Measurements from ENCODE around the gene TTC3. TPM values are rescaled to one million over a fixed set of nuclear protein-coding genes. Genes with fewer than 3 reads are reported as not detected.
A peak's percentile ranks its signal among the peaks of the same experiment; 100 is the strongest.

TTC3 gene
- total RNA-seq, 1 experiment from 2014 or later = 123 TPM

- DNase-seq (ENCODE audit: low spot score) = no peak
- in situ Hi-C loops (cut with HindIII; ENCODE audit: low sequenced_read_pairs) = no loop called here
These were observed 13.9 kb upstream of the TTC3 start for GRCh38 chr21:37059181-37059580.

- in situ Hi-C loops (cut with HindIII; ENCODE audit: low sequenced_read_pairs) = no loop called here
- DNase-seq (ENCODE audit: low spot score) = no peak
These were observed 12.8 kb upstream of the TTC3 start for GRCh38 chr21:37060296-37060695.

GRCh38 chr21:37061926-37062592 is 11.0 kb upstream of the TTC3 start:
- DNase-seq (ENCODE audit: low spot score) = no peak
- in situ Hi-C loops (cut with HindIII; ENCODE audit: low sequenced_read_pairs) = no loop called here

GRCh38 chr21:37062593-37062935 is 10.5 kb upstream of the TTC3 start:
- in situ Hi-C loops (cut with HindIII; ENCODE audit: low sequenced_read_pairs) = no loop called here
- DNase-seq (ENCODE audit: low spot score) = no peak

- no peak for DNase-seq (ENCODE audit: low spot score)
- in situ Hi-C loops (cut with HindIII; ENCODE audit: low sequenced_read_pairs) = no loop called here
These were observed 9.6 kb upstream of the TTC3 start for GRCh38 chr21:37063433-37063832.

GRCh38 chr21:37064841-37065240 is 8.2 kb upstream of the TTC3 start:
- in situ Hi-C loops (cut with HindIII; ENCODE audit: low sequenced_read_pairs) = no loop called here
- no peak for DNase-seq (ENCODE audit: low spot score)

- in situ Hi-C loops (cut with HindIII; ENCODE audit: low sequenced_read_pairs) = no loop called here
These were observed 7.4 kb upstream of the TTC3 start for GRCh38 chr21:37065561-37066177.

GRCh38 chr21:37071561-37072273 is 1.3 kb upstream of the TTC3 start:
- in situ Hi-C loops (cut with HindIII; ENCODE audit: low sequenced_read_pairs) = no loop called here

More at GRCh38 chr21:37065561-37066177, 7.4 kb upstream of the TTC3 start:
- no peak for DNase-seq (ENCODE audit: low spot score)

GRCh38 chr21:37072274-37072987 is 623 bp upstream of the TTC3 start:
- peak; percentile 94 for DNase-seq (ENCODE audit: low spot score)
- in situ Hi-C loops (cut with HindIII; ENCODE audit: low sequenced_read_pairs) = no loop called here

More at GRCh38 chr21:37071561-37072273, 1.3 kb upstream of the TTC3 start:
- peak; percentile 79 for DNase-seq (ENCODE audit: low spot score)

GRCh38 chr21:37073417-37074196 is 553 bp downstream of the TTC3 start:
- in situ Hi-C loops (cut with HindIII; ENCODE audit: low sequenced_read_pairs) = no loop called here
- DNase-seq (ENCODE audit: low spot score) = peak; percentile 80

- in situ Hi-C loops (cut with HindIII; ENCODE audit: low sequenced_read_pairs) = no loop called here
- DNase-seq (ENCODE audit: low spot score) = no peak
These were observed 1.1 kb downstream of the TTC3 start for GRCh38 chr21:37074197-37074510.

- in situ Hi-C loops (cut with HindIII; ENCODE audit: low sequenced_read_pairs) = no loop called here
- no peak for DNase-seq (ENCODE audit: low spot score)
These were observed 1.5 kb downstream of the TTC3 start for GRCh38 chr21:37074546-37074945.

GRCh38 chr21:37075214-37075770 is 2.2 kb downstream of the TTC3 start:
- no peak for DNase-seq (ENCODE audit: low spot score)
- in situ Hi-C loops (cut with HindIII; ENCODE audit: low sequenced_read_pairs) = no loop called here

GRCh38 chr21:37076087-37076850 is 3.2 kb downstream of the TTC3 start:
- in situ Hi-C loops (cut with HindIII; ENCODE audit: low sequenced_read_pairs) = no loop called here

GRCh38 chr21:37077403-37077802 is 4.3 kb downstream of the TTC3 start:
- no peak for DNase-seq (ENCODE audit: low spot score)
- in situ Hi-C loops (cut with HindIII; ENCODE audit: low sequenced_read_pairs) = no loop called here

More at GRCh38 chr21:37076087-37076850, 3.2 kb downstream of the TTC3 start:
- DNase-seq (ENCODE audit: low spot score) = no peak

GRCh38 chr21:37079211-37079824 is 6.3 kb downstream of the TTC3 start:
- in situ Hi-C loops (cut with HindIII; ENCODE audit: low sequenced_read_pairs) = no loop called here
- DNase-seq (ENCODE audit: low spot score) = no peak

GRCh38 chr21:37082375-37082774 is 9.3 kb downstream of the TTC3 start:
- in situ Hi-C loops (cut with HindIII; ENCODE audit: low sequenced_read_pairs) = no loop called here
- no peak for DNase-seq (ENCODE audit: low spot score)

Data from G401 (cell line).